Thyroid gland (tissue), 4 donors: ENCODE measurements around the gene FAM180B.

ENCODE experiments used
- POLR2A ChIP-seq, 2 donors: fragments of 450-650 bp; IDR thresholded peaks; one replicate each; pipeline ENCODE4 v1.6.1; 2017; ENCODE audit warnings: antibody characterized with exemption in 2 of 2, mild to moderate bottlenecking in 2 of 2, moderate library complexity in 1 of 2
- TF ChIP-seq, protein P1 (sequence below), 6 experiments: fragments of 200-600 bp in 3 of 6; fragments of 450-650 bp in 3 of 6; sonication (generic) in 3 of 6; IDR thresholded peaks; one replicate each; pipeline ENCODE4 v1.5.1; 2016 to 2019; ENCODE audit warnings: antibody characterized with exemption in 6 of 6, mild to moderate bottlenecking in 2 of 6, inconsistent platforms in 1 of 6, moderate library complexity in 1 of 6

GRCh38 chr11:47593492-47593933, 7.0 kb downstream of the FAM180B start:
- TF ChIP-seq, protein P1, sequence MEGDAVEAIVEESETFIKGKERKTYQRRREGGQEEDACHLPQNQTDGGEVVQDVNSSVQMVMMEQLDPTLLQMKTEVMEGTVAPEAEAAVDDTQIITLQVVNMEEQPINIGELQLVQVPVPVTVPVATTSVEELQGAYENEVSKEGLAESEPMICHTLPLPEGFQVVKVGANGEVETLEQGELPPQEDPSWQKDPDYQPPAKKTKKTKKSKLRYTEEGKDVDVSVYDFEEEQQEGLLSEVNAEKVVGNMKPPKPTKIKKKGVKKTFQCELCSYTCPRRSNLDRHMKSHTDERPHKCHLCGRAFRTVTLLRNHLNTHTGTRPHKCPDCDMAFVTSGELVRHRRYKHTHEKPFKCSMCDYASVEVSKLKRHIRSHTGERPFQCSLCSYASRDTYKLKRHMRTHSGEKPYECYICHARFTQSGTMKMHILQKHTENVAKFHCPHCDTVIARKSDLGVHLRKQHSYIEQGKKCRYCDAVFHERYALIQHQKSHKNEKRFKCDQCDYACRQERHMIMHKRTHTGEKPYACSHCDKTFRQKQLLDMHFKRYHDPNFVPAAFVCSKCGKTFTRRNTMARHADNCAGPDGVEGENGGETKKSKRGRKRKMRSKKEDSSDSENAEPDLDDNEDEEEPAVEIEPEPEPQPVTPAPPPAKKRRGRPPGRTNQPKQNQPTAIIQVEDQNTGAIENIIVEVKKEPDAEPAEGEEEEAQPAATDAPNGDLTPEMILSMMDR (IDR thresholded peaks at IDR 0.05) = no peak
- no peak for TF ChIP-seq POLR2A (IDR thresholded peaks at IDR 0.05)
